ENCODE results near the gene TBC1D22A.

The TBC1D22A gene

GRCh38 chr22:46865642-46866041 lies 103.2 kb downstream of the TBC1D22A start:
- in situ Hi-C loops (cut with HindIII; ENCODE audit: low pct_ligation_motif_present, low sequenced_read_pairs), result no loop called here
- TF ChIP-seq CTCF (IDR thresholded peaks at IDR 0.05; ENCODE audit: low read depth, low read length, missing control alignments), result no peak
- no peak overlapping the region for H3K27ac ChIP-seq

DNA sequence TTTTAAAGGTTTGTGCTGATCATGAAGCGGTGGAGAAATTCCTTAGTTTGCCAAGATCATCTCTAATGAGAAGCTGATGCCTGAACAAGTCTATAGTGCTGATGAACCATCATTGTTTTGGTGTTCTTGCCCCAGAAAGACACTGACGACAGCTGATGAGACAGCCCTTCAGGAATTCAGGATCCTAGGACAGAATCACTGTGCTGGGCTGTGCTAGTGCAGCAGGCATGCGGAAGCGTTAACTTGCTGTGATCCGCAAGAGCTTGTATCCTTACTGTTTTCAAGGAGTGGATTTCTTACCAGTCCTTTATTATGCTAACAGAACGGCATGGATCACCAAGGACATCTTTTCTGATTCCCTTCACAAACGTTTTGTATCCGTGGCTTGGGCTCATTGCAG lies 104.1 kb downstream of the TBC1D22A start:
- in situ Hi-C loops (cut with HindIII; ENCODE audit: low pct_ligation_motif_present, low sequenced_read_pairs), result no loop called here
- Histone ChIP-seq H3K27me3 (replicated peaks) (no peaks in the 10 kb centered on the region), H3K36me3 (replicated peaks) (no peaks in the 10 kb centered on the region), H3K27ac (peak overlapping the region; percentile 86), H3K4me3 (ENCODE audit: low read depth, low read length) (no peak overlapping the region)
- peak; percentile 91 for DNase-seq
- TF ChIP-seq CTCF (IDR thresholded peaks at IDR 0.05; ENCODE audit: low read depth, low read length, missing control alignments), result no peak

More at GRCh38 chr22:46865642-46866041, 103.2 kb downstream of the TBC1D22A start:
- DNase-seq, result no peak
- Histone ChIP-seq H3K27me3 (replicated peaks) (no peaks in the 10 kb centered on the region), H3K36me3 (replicated peaks) (no peaks in the 10 kb centered on the region), H3K4me3 (ENCODE audit: low read depth, low read length) (no peak overlapping the region)

- DNase-seq, result no peak
- Histone ChIP-seq H3K27ac (peak overlapping the region; percentile 86), H3K27me3 (replicated peaks) (no peaks in the 10 kb centered on the region), H3K4me3 (ENCODE audit: low read depth, low read length) (no peak overlapping the region), H3K36me3 (replicated peaks) (no peaks in the 10 kb centered on the region)
- TF ChIP-seq CTCF (IDR thresholded peaks at IDR 0.05; ENCODE audit: low read depth, low read length, missing control alignments), result no peak
- in situ Hi-C loops (cut with HindIII; ENCODE audit: low pct_ligation_motif_present, low sequenced_read_pairs), result no loop called here
Observed at GRCh38 chr22:46867106-46867505, 104.7 kb downstream of the TBC1D22A start.

GRCh38 chr22:46869329-46869728 lies 106.9 kb downstream of the TBC1D22A start:
- Histone ChIP-seq H3K36me3 (replicated peaks) (no peaks in the 10 kb centered on the region), H3K27ac (no peak overlapping the region), H3K27me3 (replicated peaks) (no peaks in the 10 kb centered on the region), H3K4me3 (ENCODE audit: low read depth, low read length) (no peak overlapping the region)
- TF ChIP-seq CTCF (IDR thresholded peaks at IDR 0.05; ENCODE audit: low read depth, low read length, missing control alignments), result no peak
- DNase-seq, result no peak
- in situ Hi-C loops (cut with HindIII; ENCODE audit: low pct_ligation_motif_present, low sequenced_read_pairs), result no loop called here

DNA sequence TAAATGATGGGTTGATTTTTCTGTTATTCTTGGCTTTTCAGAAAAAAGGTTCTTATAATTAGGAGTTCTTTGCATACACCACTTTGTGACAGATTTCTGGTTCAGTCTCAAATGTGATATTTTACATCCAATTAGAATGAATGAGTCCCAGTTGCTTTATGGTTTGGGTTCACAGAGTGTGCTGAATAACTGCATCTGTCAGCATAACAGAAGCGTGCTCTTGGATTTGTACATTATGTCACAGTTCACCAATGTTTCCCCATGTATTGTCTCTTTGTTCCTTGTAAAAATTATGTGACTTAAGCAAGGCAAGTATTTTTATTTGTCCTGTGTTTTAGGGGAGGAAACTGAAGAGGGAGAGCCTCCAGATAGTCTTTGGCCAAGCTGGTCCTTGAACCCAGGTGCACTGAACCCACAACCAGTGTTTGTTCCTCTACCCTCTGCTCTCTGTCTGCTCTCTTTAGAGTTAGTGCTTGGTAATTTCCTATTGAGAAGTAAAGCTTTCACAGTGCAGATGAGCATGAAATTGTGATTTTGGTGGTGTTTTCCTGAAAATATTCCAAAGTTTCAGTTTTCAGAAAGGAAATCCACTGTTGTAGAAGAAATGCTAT lies 107.5 kb downstream of the TBC1D22A start:
- H3K36me3 ChIP-seq (replicated peaks), result no peaks in the 10 kb centered on the region
- no peak for TF ChIP-seq CTCF (IDR thresholded peaks at IDR 0.05; ENCODE audit: low read depth, low read length, missing control alignments)
- no peak overlapping the region for H3K27ac ChIP-seq
- no peaks in the 10 kb centered on the region for H3K27me3 ChIP-seq (replicated peaks)
- H3K4me3 ChIP-seq (ENCODE audit: low read depth, low read length), result no peak overlapping the region
- no peak for DNase-seq
- in situ Hi-C loops (cut with HindIII; ENCODE audit: low pct_ligation_motif_present, low sequenced_read_pairs), result no loop called here

GRCh38 chr22:46871826-46872225 lies 109.4 kb downstream of the TBC1D22A start:
- no peak for TF ChIP-seq CTCF (IDR thresholded peaks at IDR 0.05; ENCODE audit: low read depth, low read length, missing control alignments)
- Histone ChIP-seq H3K27me3 (replicated peaks) (no peaks in the 10 kb centered on the region), H3K4me3 (ENCODE audit: low read depth, low read length) (no peak overlapping the region), H3K27ac (no peak overlapping the region), H3K36me3 (replicated peaks) (no peaks in the 10 kb centered on the region)
- no peak for DNase-seq
- in situ Hi-C loops (cut with HindIII; ENCODE audit: low pct_ligation_motif_present, low sequenced_read_pairs), result no loop called here
